OCI-LY7 (cell line): Measurements from ENCODE around the gene INAVA. TPM values are rescaled to one million over a fixed set of nuclear protein-coding genes. Genes with fewer than 3 reads are reported as not detected.

Experiments
- BruUV-seq: library from RNA; stranded (reverse); fragments of 400-500 nt; replicated peaks from 2 replicates; lab custom pipeline; 2021; lab: Mats Ljungman, UMichigan
- CTCF ChIA-PET: fragments of 300-600 bp; sonication (Branson Sonifier 250); formaldehyde crosslinking; loops from one replicate; lab custom pipeline; 2022; ENCODE audit warnings: antibody characterized with exemption; ENCODE audit not compliant: unreplicated experiment; lab: Charles Lee
- POLR2A ChIA-PET: fragments of 300-600 bp; sonication (Branson Sonifier 250); formaldehyde crosslinking; loops from one replicate; lab custom pipeline; 2022; ENCODE audit warnings: antibody characterized with exemption; lab: Charles Lee
- DNase-seq: peaks from one replicate; pipeline ENCODE4 v3.0.0-alpha.2; 2015; ENCODE audit warnings: low spot score
- H2AFZ ChIP-seq: fragments of 200-600 bp; sonication (generic), shearing (Covaris generic); 2 replicates; pipeline ENCODE4 v1.6.1; 2014; ENCODE audit warnings: mild to moderate bottlenecking, antibody characterized with exemption, low read length, moderate library complexity
- H3K27ac ChIP-seq: fragments of 200-600 bp; sonication (generic); 2 replicates; pipeline ENCODE4 v1.5.1; 2014; ENCODE audit warnings: mixed run types, low read depth, mild to moderate bottlenecking, moderate library complexity, low read length, inconsistent platforms; ENCODE audit not compliant: poor library complexity, severe bottlenecking
- H3K36me3 ChIP-seq: fragments of 200-600 bp; sonication (generic); 2 replicates; pipeline ENCODE4 v1.6.1; 2014; ENCODE audit warnings: mild to moderate bottlenecking, antibody characterized with exemption, low read length, moderate library complexity, mixed read lengths; ENCODE audit not compliant: insufficient read depth
- H3K4me1 ChIP-seq: fragments of 200-600 bp; sonication (generic); 2 replicates; pipeline ENCODE4 v1.5.1; 2014; ENCODE audit warnings: mild to moderate bottlenecking, low read length; ENCODE audit not compliant: insufficient read depth, poor library complexity, severe bottlenecking
- H3K4me2 ChIP-seq: fragments of 200-600 bp; sonication (generic); 2 replicates; pipeline ENCODE4 v1.6.1; 2014; ENCODE audit warnings: mild to moderate bottlenecking, low read length
- H3K4me3 ChIP-seq: fragments of 200-600 bp; sonication (generic); 2 replicates; pipeline ENCODE4 v1.5.1; 2014; ENCODE audit warnings: mild to moderate bottlenecking, low read depth, low read length; ENCODE audit not compliant: poor library complexity, severe bottlenecking
- H3K79me2 ChIP-seq: fragments of 200-600 bp; sonication (generic); 2 replicates; pipeline ENCODE4 v1.6.1; 2016; ENCODE audit warnings: low read depth, mild to moderate bottlenecking, low read length, moderate library complexity, mixed read lengths; ENCODE audit not compliant: insufficient read depth
- H3K9me2 ChIP-seq: fragments of 200-600 bp; sonication (generic); 2 replicates; pipeline ENCODE4 v1.6.1; 2016; ENCODE audit warnings: mild to moderate bottlenecking, low read length, mixed read lengths; ENCODE audit not compliant: insufficient read depth
- H3K9me3 ChIP-seq: fragments of 200-600 bp; sonication (generic); 2 replicates; pipeline ENCODE4 v1.6.1; 2014; ENCODE audit warnings: mild to moderate bottlenecking, mixed run types, low read length, mixed read lengths
- H4K20me1 ChIP-seq: fragments of 200-600 bp; sonication (generic); 2 replicates; pipeline ENCODE4 v1.6.1; 2014; ENCODE audit warnings: mild to moderate bottlenecking, antibody characterized with exemption, low read length, moderate library complexity, mixed read lengths; ENCODE audit not compliant: insufficient read depth
- EZH2phosphoT487 ChIP-seq: fragments of 200-600 bp; sonication (generic); IDR thresholded peaks from 2 replicates; pipeline ENCODE4 v1.6.1; 2018; ENCODE audit warnings: low read depth, borderline replicate concordance, mild to moderate bottlenecking, mixed run types, antibody characterized with exemption, low read length, moderate library complexity, mixed read lengths
- intact Hi-C: fragments of 100-400 bp; cut with micrococcal nuclease; formaldehyde crosslinking; loops from one replicate; pipeline ENCODE4 v1.10.0; 2022; ENCODE audit not compliant: unreplicated experiment
- total RNA-seq, 2 experiments: library from RNA; depleted of rRNA in 1 of 2; stranded (reverse); fragments of >200 nt in 1 of 2; shearing (Covaris generic) in 1 of 2; gene quantifications; 2 replicates each; pipeline ENCODE4 v1.2.3, GENCODE V29; 2014 to 2022
- TF ChIP-seq, protein P1 (sequence below): fragments of 200-600 bp; sonication (generic); conservative IDR thresholded peaks from 2 replicates; pipeline ENCODE4 v1.5.1; 2014; ENCODE audit warnings: mild to moderate bottlenecking, antibody characterized with exemption, low read length, moderate library complexity, mixed read lengths

INAVA gene
- total RNA-seq, 2 experiments from 2014 or later = not detected

DNA sequence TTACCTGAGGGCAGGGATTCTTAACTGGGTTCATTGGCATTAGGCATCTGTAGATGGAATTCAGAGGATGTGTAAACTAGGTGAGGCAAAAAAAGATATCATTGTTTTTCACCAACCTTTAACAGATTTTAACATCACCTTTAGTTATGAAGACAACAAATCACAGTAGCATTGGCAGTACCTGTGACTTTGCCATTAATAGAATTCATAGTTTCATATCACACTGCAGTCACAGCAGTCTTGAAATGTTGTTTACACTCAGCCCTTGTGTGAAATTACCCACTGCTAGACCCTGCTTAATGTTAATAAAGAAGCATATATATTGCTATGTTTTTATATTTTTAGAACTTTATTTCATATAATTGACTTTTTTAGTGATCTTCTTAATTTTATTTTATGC is 1.7 kb upstream of the INAVA start:
- H3K27ac ChIP-seq = no peak overlapping the region
- intact Hi-C loops = no loop called here
- no peaks in the 10 kb centered on the region for H3K9me3 ChIP-seq
- no TSS peak for BruUV-seq
- no peak overlapping the region for H3K4me2 ChIP-seq
- no peaks in the 10 kb centered on the region for H3K36me3 ChIP-seq
- no peak overlapping the region for H2AFZ ChIP-seq
- peaks cover 5% of the 10 kb centered on the region for H3K4me1 ChIP-seq
- DNase-seq = no peak
- H4K20me1 ChIP-seq = no peaks in the 10 kb centered on the region
- no peaks in the 10 kb centered on the region for H3K79me2 ChIP-seq
- no peak overlapping the region for H3K4me3 ChIP-seq
- TF ChIP-seq EZH2phosphoT487 = no peak
- TF ChIP-seq, protein P1, sequence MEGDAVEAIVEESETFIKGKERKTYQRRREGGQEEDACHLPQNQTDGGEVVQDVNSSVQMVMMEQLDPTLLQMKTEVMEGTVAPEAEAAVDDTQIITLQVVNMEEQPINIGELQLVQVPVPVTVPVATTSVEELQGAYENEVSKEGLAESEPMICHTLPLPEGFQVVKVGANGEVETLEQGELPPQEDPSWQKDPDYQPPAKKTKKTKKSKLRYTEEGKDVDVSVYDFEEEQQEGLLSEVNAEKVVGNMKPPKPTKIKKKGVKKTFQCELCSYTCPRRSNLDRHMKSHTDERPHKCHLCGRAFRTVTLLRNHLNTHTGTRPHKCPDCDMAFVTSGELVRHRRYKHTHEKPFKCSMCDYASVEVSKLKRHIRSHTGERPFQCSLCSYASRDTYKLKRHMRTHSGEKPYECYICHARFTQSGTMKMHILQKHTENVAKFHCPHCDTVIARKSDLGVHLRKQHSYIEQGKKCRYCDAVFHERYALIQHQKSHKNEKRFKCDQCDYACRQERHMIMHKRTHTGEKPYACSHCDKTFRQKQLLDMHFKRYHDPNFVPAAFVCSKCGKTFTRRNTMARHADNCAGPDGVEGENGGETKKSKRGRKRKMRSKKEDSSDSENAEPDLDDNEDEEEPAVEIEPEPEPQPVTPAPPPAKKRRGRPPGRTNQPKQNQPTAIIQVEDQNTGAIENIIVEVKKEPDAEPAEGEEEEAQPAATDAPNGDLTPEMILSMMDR = no peak
- H3K9me2 ChIP-seq = no peaks in the 10 kb centered on the region
- CTCF ChIA-PET = no interaction called here
- POLR2A ChIA-PET = no interaction called here

DNA sequence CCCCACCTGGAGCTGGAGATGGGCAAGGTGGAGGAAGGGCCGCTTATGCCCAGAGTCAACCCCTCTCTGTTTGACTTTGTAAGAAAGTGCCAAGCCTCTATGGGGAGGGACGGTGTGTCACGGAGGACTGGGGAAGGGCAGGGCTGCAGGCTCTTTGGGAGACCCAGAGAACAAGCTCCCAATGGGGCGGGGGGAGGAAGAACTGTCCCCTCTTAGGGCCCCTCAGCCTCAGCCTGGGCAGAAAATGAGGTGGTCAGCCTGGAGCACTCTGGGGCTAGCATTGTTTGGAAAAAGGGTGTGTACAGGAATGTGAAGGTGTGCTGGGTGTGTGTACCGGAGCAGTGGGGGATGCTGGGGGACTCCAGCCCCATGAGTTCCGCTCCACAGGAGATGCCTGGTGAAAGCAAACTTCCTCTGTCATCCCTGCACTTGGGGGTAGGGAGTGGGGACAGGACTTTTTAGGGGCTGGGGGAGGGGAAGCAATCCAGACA is 1.2 kb upstream of the INAVA start:
- no peak overlapping the region for H2AFZ ChIP-seq
- no peak overlapping the region for H3K4me3 ChIP-seq
- peaks cover under 1% of the 10 kb centered on the region for H3K4me1 ChIP-seq
- intact Hi-C loops = no loop called here
- H3K27ac ChIP-seq = no peak overlapping the region
- no peak for TF ChIP-seq EZH2phosphoT487
- TF ChIP-seq, protein P1 = no peak
- no peaks in the 10 kb centered on the region for H3K79me2 ChIP-seq
- no peaks in the 10 kb centered on the region for H3K9me3 ChIP-seq
- DNase-seq = no peak
- H4K20me1 ChIP-seq = no peaks in the 10 kb centered on the region
- POLR2A ChIA-PET = no interaction called here
- H3K4me2 ChIP-seq = no peak overlapping the region
- H3K36me3 ChIP-seq = no peaks in the 10 kb centered on the region
- BruUV-seq = no TSS peak
- H3K9me2 ChIP-seq = no peaks in the 10 kb centered on the region
- CTCF ChIA-PET = no interaction called here

DNA sequence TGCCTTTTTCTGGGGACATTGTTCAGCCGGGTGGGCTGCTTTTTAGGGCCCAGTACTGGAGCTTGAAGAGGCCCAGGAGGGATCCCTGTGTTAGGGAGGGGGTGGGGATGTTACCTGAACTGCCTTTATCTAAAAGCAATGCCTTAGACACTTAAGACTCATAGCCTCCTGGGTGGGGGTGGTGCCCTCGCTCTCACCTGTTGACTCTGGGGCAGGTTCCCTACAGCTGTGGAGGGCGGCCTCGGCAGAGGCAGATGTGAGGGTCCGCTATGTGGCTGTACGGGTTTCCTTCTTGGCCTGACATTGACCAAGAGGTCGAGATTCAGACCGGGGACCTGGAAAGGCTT is 716 bp downstream of the INAVA start:
- ChIA-PET CTCF (no interaction called here), POLR2A (interaction anchor here (0.7 kb wide), 1 partner anchor 21 kb away, joined by 5 read pairs; no protein-coding TSS in a partner anchor)
- no peak for DNase-seq
- H3K27ac ChIP-seq = no peak overlapping the region
- H3K9me2 ChIP-seq = no peaks in the 10 kb centered on the region
- H3K36me3 ChIP-seq = no peaks in the 10 kb centered on the region
- no peak overlapping the region for H3K4me3 ChIP-seq
- no peak overlapping the region for H2AFZ ChIP-seq
- no peaks in the 10 kb centered on the region for H3K79me2 ChIP-seq
- no peak overlapping the region for H3K4me2 ChIP-seq
- no peaks in the 10 kb centered on the region for H3K4me1 ChIP-seq
- TF ChIP-seq EZH2phosphoT487 = no peak
- TF ChIP-seq, protein P1 = no peak
- intact Hi-C loops = no loop called here
- H3K9me3 ChIP-seq = no peaks in the 10 kb centered on the region
- no TSS peak for BruUV-seq
- H4K20me1 ChIP-seq = no peaks in the 10 kb centered on the region
